HCT116 (cell line): ENCODE measurements around the gene EXOC6B. TPM values are rescaled to one million over a fixed set of nuclear protein-coding genes. Genes with fewer than 3 reads are reported as not detected.

Source experiments
- ATAC-seq: fragments of 200-7000 bp; cut with Tn5 transposase; 2 replicates; pipeline ENCODE4 v1.9.1; 2020; ENCODE audit warnings: mild to moderate bottlenecking, moderate library complexity
- BruUV-seq: library from RNA; stranded (reverse); fragments of 400-500 nt; replicated peaks from 2 replicates; lab custom pipeline; 2021; lab: Mats Ljungman, UMichigan
- CTCF ChIA-PET: fragments of 300-600 bp; sonication (Branson Sonifier 250); formaldehyde crosslinking; loops from one replicate; lab custom pipeline; 2021; ENCODE audit warnings: antibody characterized with exemption; lab: Charles Lee
- POLR2A ChIA-PET: fragments of 300-600, 350-600 bp; sonication (Branson Sonifier 250); formaldehyde crosslinking; loops from one replicate; lab custom pipeline; 2021; ENCODE audit warnings: antibody characterized with exemption; lab: Charles Lee
- RAD21 ChIA-PET, 2 experiments: fragments of 300-600 bp; sonication (Branson Sonifier 250); formaldehyde crosslinking; loops; one replicate each; lab custom pipeline; 2023; ENCODE audit warnings: low total read pairs in 2 of 2; ENCODE audit not compliant: uncharacterized antibody in 2 of 2, unreplicated experiment in 2 of 2, low non-redundant PET in 1 of 2; lab: Charles Lee
- DNase-seq: peaks from one replicate; pipeline ENCODE4 v3.0.0-alpha.2; 2010; ENCODE audit warnings: low read depth, low spot score
- H2AFZ ChIP-seq: fragments of 200-600 bp; shearing (Covaris generic), sonication (generic); 2 replicates; pipeline ENCODE4 v1.6.1; 2017; ENCODE audit warnings: low read depth, mixed run types, mixed read lengths, antibody characterized with exemption, low read length; ENCODE audit not compliant: poor library complexity, severe bottlenecking
- H3K27ac ChIP-seq: 2 replicates; pipeline ENCODE4 v1.5.1; 2012; ENCODE audit warnings: low read depth, low read length
- H3K27me3 ChIP-seq: fragments of 200-600 bp; sonication (generic); 2 replicates; pipeline ENCODE4 v1.6.1; 2016; ENCODE audit warnings: mixed run types, low read length, mixed read lengths; ENCODE audit not compliant: insufficient read depth
- H3K36me3 ChIP-seq, 2 experiments: fragments of 200-500 bp in 1 of 2; fragments of 200-600 bp in 1 of 2; sonication (Bioruptor generic) in 1 of 2; sonication (generic) in 1 of 2; 2 replicates each; pipeline versions ENCODE4 v1.5.1 to v1.6.1; 2014 to 2016; ENCODE audit warnings: low read length in 2 of 2, inconsistent platforms in 1 of 2, mixed read lengths in 1 of 2, mixed run types in 1 of 2; ENCODE audit not compliant: insufficient read depth in 2 of 2, control insufficient read depth in 1 of 2
- H3K4me1 ChIP-seq, 2 experiments: fragments of 200-600 bp in 1 of 2; sonication (generic) in 1 of 2; 2 replicates each; pipeline versions ENCODE4 v1.5.1 to v1.6.1; 2012 to 2017; ENCODE audit warnings: low read length in 2 of 2, inconsistent platforms in 1 of 2, mild to moderate bottlenecking in 1 of 2, mixed read lengths in 1 of 2, mixed run types in 1 of 2, moderate library complexity in 1 of 2; ENCODE audit not compliant: insufficient read depth in 2 of 2, control insufficient read depth in 1 of 2
- H3K4me2 ChIP-seq: fragments of 200-600 bp; sonication (generic); 2 replicates; pipeline ENCODE4 v1.6.1; 2017; ENCODE audit warnings: mixed run types, low read length, mixed read lengths
- H3K4me3 ChIP-seq, 2 experiments: fragments of 200-600 bp in 1 of 2; sonication (generic) in 1 of 2; replicated peaks in 1 of 2; 2 replicates each; pipeline ENCODE4 v1.5.1; 2011 to 2016; ENCODE audit warnings: low read length in 2 of 2, control low read depth in 1 of 2, low read depth in 1 of 2, mild to moderate bottlenecking in 1 of 2, mixed read lengths in 1 of 2, mixed run types in 1 of 2
- H3K79me2 ChIP-seq: fragments of 200-600 bp; sonication (generic); 2 replicates; pipeline ENCODE4 v1.6.1; 2017; ENCODE audit warnings: mild to moderate bottlenecking, mixed run types, low read length, moderate library complexity, mixed read lengths; ENCODE audit not compliant: insufficient read depth
- H3K9ac ChIP-seq: fragments of 200-600 bp; sonication (generic); 2 replicates; pipeline ENCODE4 v1.6.1; 2016; ENCODE audit warnings: low read length, mixed read lengths
- H3K9me2 ChIP-seq: fragments of 200-600 bp; sonication (generic), shearing (Covaris generic); 2 replicates; pipeline ENCODE4 v1.6.1; 2017; ENCODE audit warnings: mixed run types, mild to moderate bottlenecking, moderate library complexity; ENCODE audit not compliant: insufficient read depth
- H3K9me3 ChIP-seq, 2 experiments: fragments of 200-500 bp in 1 of 2; fragments of 200-600 bp in 1 of 2; sonication (Bioruptor generic) in 1 of 2; sonication (generic) in 1 of 2; 2 replicates each; pipeline ENCODE4 v1.6.1; 2014 to 2017; ENCODE audit warnings: low read length in 2 of 2, mixed read lengths in 2 of 2, inconsistent platforms in 1 of 2, low read depth in 1 of 2, mild to moderate bottlenecking in 1 of 2, mixed run types in 1 of 2, moderate library complexity in 1 of 2; ENCODE audit not compliant: control insufficient read depth in 1 of 2, insufficient read depth in 1 of 2
- H4K20me1 ChIP-seq: fragments of 200-600 bp; sonication (generic), shearing (Covaris generic); 2 replicates; pipeline ENCODE4 v1.6.1; 2017; ENCODE audit warnings: mixed run types, mild to moderate bottlenecking, moderate library complexity; ENCODE audit not compliant: insufficient read depth
- CBX3 ChIP-seq: IDR thresholded peaks from 2 replicates; pipeline ENCODE4 v1.6.1; 2012; ENCODE audit warnings: low read depth
- CTCF ChIP-seq, 3 experiments: fragments of 200-600 bp in 1 of 3; sonication (generic) in 1 of 3; IDR thresholded peaks in 2 of 3; conservative IDR thresholded peaks in 1 of 3; 2 replicates each; pipeline ENCODE4 v1.5.1; 2012 to 2017; ENCODE audit warnings: low read depth in 2 of 3, low read length in 2 of 3, antibody characterized with exemption in 1 of 3, borderline replicate concordance in 1 of 3, control low read depth in 1 of 3, mild to moderate bottlenecking in 1 of 3, mixed read lengths in 1 of 3, mixed run types in 1 of 3, moderate library complexity in 1 of 3; ENCODE audit not compliant: insufficient read depth in 1 of 3
- EZH2 ChIP-seq: fragments of 200-600 bp; sonication (generic); IDR thresholded peaks from 2 replicates; pipeline ENCODE4 v1.6.1; 2017; ENCODE audit warnings: antibody characterized with exemption, mixed run types
- FOSL1 ChIP-seq: IDR thresholded peaks from 2 replicates; pipeline ENCODE4 v1.6.1; 2012; ENCODE audit warnings: low read depth
- JUND ChIP-seq: IDR thresholded peaks from 2 replicates; pipeline ENCODE4 v1.6.1; 2012
- POLR2A ChIP-seq: IDR thresholded peaks from 2 replicates; pipeline ENCODE4 v1.7.0; 2011; ENCODE audit warnings: borderline replicate concordance; ENCODE audit not compliant: insufficient read depth, insufficient read length; ENCODE audit errors: extremely low read depth
- SIN3A ChIP-seq: IDR thresholded peaks from 2 replicates; pipeline ENCODE4 v1.6.1; 2012; ENCODE audit warnings: low read depth
- SRF ChIP-seq: IDR thresholded peaks from 2 replicates; pipeline ENCODE4 v1.6.1; 2012; ENCODE audit warnings: low read depth
- TCF7L2 ChIP-seq: IDR thresholded peaks from 2 replicates; pipeline ENCODE4 v1.7.0; 2011; ENCODE audit warnings: borderline replicate concordance, inconsistent platforms; ENCODE audit not compliant: insufficient read depth, insufficient read length; ENCODE audit errors: extremely low read depth
- YY1 ChIP-seq: IDR thresholded peaks from 2 replicates; pipeline ENCODE4 v1.6.1; 2011; ENCODE audit warnings: low read length, low read depth, moderate library complexity, mild to moderate bottlenecking; ENCODE audit not compliant: insufficient replicate concordance; ENCODE audit errors: extremely low read depth
- ZBTB33 ChIP-seq: IDR thresholded peaks from 2 replicates; pipeline ENCODE4 v1.6.1; 2011; ENCODE audit warnings: mild to moderate bottlenecking, low read length, moderate library complexity; ENCODE audit not compliant: insufficient replicate concordance; ENCODE audit errors: extremely low read depth
- ZFX ChIP-seq: fragments of 450-650 bp; IDR thresholded peaks from 2 replicates; pipeline ENCODE4 v1.6.1; 2017
- ZNF274 ChIP-seq: fragments of 200-500 bp; sonication (Bioruptor generic); IDR thresholded peaks from 2 replicates; pipeline ENCODE4 v1.6.1; 2014; ENCODE audit warnings: mild to moderate bottlenecking, low read depth, low read length, inconsistent platforms
- intact Hi-C: fragments of 100-400 bp; cut with micrococcal nuclease; formaldehyde crosslinking; loops from 2 replicates; pipeline ENCODE4 v1.10.0; 2022
- total RNA-seq: library from RNA; stranded (reverse); gene quantifications from one replicate; pipeline ENCODE4 v1.2.1, GENCODE V29; 2021; ENCODE audit not compliant: unreplicated experiment
- TF ChIP-seq, protein P1 (sequence below): IDR thresholded peaks from 2 replicates; pipeline ENCODE4 v1.6.1; 2012
- TF ChIP-seq, protein P2 (sequence below): IDR thresholded peaks from 2 replicates; pipeline ENCODE4 v1.6.1; 2012; ENCODE audit warnings: low read depth

EXOC6B gene
- total RNA-seq, 1 experiment from 2014 or later: 25.4 TPM

GRCh38 chr2:72630767-72631166, 195.1 kb downstream of the EXOC6B start (continued):
- TF ChIP-seq ZBTB33 (no peak), TCF7L2 (no peak)

GRCh38 chr2:72629062-72629461, 196.8 kb downstream of the EXOC6B start:
- no peak overlapping the region for H3K4me3 ChIP-seq
- H3K4me2 ChIP-seq: no peak overlapping the region
- ChIA-PET RAD21 (no interaction called here), CTCF (interaction anchor here (0.6 kb wide), 1 partner anchor 12 kb away, joined by 3 read pairs; no protein-coding TSS in a partner anchor), POLR2A (no interaction called here)
- BruUV-seq: no TSS peak
- H3K36me3 ChIP-seq: no peaks in the 10 kb centered on the region
- H3K79me2 ChIP-seq: no peaks in the 10 kb centered on the region
- no peaks in the 10 kb centered on the region for H4K20me1 ChIP-seq
- no peak for DNase-seq
- no peak overlapping the region for H3K9ac ChIP-seq
- no peak overlapping the region for H2AFZ ChIP-seq
- no peaks in the 10 kb centered on the region for H3K27me3 ChIP-seq
- ATAC-seq: no peak
- no peaks in the 10 kb centered on the region for H3K9me2 ChIP-seq
- H3K9me3 ChIP-seq: no peaks in the 10 kb centered on the region
- no peak overlapping the region for H3K27ac ChIP-seq
- intact Hi-C loops: no loop called here
- H3K4me1 ChIP-seq: no peaks in the 10 kb centered on the region
- TF ChIP-seq, protein P1, sequence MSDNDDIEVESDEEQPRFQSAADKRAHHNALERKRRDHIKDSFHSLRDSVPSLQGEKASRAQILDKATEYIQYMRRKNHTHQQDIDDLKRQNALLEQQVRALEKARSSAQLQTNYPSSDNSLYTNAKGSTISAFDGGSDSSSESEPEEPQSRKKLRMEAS: no peak
- TF ChIP-seq CTCF (IDR thresholded peaks at IDR 0.05 in 2 of 3, conservative IDR thresholded peaks at IDR 0.05 in 1 of 3; ENCODE audit: borderline replicate concordance in 1 of 3, insufficient read depth in 1 of 3, low read depth in 2 of 3, low read length in 2 of 3): no peak
- no peak for TF ChIP-seq TCF7L2
- no peak for TF ChIP-seq EZH2
- TF ChIP-seq ZBTB33: no peak
- no peak for TF ChIP-seq JUND
- TF ChIP-seq ZFX: no peak
- TF ChIP-seq POLR2A: no peak
- TF ChIP-seq SIN3A: no peak
- TF ChIP-seq FOSL1: no peak
- TF ChIP-seq, protein P2, sequence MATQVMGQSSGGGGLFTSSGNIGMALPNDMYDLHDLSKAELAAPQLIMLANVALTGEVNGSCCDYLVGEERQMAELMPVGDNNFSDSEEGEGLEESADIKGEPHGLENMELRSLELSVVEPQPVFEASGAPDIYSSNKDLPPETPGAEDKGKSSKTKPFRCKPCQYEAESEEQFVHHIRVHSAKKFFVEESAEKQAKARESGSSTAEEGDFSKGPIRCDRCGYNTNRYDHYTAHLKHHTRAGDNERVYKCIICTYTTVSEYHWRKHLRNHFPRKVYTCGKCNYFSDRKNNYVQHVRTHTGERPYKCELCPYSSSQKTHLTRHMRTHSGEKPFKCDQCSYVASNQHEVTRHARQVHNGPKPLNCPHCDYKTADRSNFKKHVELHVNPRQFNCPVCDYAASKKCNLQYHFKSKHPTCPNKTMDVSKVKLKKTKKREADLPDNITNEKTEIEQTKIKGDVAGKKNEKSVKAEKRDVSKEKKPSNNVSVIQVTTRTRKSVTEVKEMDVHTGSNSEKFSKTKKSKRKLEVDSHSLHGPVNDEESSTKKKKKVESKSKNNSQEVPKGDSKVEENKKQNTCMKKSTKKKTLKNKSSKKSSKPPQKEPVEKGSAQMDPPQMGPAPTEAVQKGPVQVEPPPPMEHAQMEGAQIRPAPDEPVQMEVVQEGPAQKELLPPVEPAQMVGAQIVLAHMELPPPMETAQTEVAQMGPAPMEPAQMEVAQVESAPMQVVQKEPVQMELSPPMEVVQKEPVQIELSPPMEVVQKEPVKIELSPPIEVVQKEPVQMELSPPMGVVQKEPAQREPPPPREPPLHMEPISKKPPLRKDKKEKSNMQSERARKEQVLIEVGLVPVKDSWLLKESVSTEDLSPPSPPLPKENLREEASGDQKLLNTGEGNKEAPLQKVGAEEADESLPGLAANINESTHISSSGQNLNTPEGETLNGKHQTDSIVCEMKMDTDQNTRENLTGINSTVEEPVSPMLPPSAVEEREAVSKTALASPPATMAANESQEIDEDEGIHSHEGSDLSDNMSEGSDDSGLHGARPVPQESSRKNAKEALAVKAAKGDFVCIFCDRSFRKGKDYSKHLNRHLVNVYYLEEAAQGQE: no peak
- no peak for TF ChIP-seq CBX3
- no peak for TF ChIP-seq YY1
- no peak for TF ChIP-seq ZNF274
- TF ChIP-seq SRF: no peak
